DMS53 treated with DMSO at 0.1 percent for 48 hours (cell line): ENCODE data around the gene PCBD1.

Experiments used
- DNase-seq: peaks from one replicate; lab custom pipeline; 2025; ENCODE audit not compliant: unreplicated experiment; lab: John Stamatoyannopoulos, UW

PCBD1 gene

GRCh38 chr10:70917635-70918034 is 29.3 kb upstream of the PCBD1 start:
- DNase-seq: no peak

- DNase-seq: no peak
Measured at GRCh38 chr10:70917226-70917625, 28.9 kb upstream of the PCBD1 start.

GRCh38 chr10:70916241-70916640 is 27.9 kb upstream of the PCBD1 start:
- DNase-seq: no peak

- no peak for DNase-seq
Measured at GRCh38 chr10:70915806-70916205, 27.4 kb upstream of the PCBD1 start.

GRCh38 chr10:70915206-70915605 is 26.8 kb upstream of the PCBD1 start:
- DNase-seq: no peak

GRCh38 chr10:70914316-70914864 is 26.0 kb upstream of the PCBD1 start:
- DNase-seq: no peak

- DNase-seq: no peak
Measured at GRCh38 chr10:70913893-70914240, 25.5 kb upstream of the PCBD1 start.

- no peak for DNase-seq
Measured at GRCh38 chr10:70913191-70913892, 25.0 kb upstream of the PCBD1 start.

GRCh38 chr10:70912556-70912955 is 24.2 kb upstream of the PCBD1 start:
- no peak for DNase-seq

GRCh38 chr10:70911386-70911785 is 23.0 kb upstream of the PCBD1 start:
- no peak for DNase-seq

- DNase-seq: no peak
Measured at GRCh38 chr10:70910486-70911341, 22.3 kb upstream of the PCBD1 start.

- DNase-seq: no peak
Measured at GRCh38 chr10:70909326-70909935, 21.1 kb upstream of the PCBD1 start.

GRCh38 chr10:70908406-70909296 is 20.3 kb upstream of the PCBD1 start:
- no peak for DNase-seq

- DNase-seq: no peak
Measured at GRCh38 chr10:70907637-70908405, 19.5 kb upstream of the PCBD1 start.

GRCh38 chr10:70906953-70907636 is 18.7 kb upstream of the PCBD1 start:
- DNase-seq: no peak

GRCh38 chr10:70906031-70906783 is 17.8 kb upstream of the PCBD1 start:
- DNase-seq: no peak

GRCh38 chr10:70905071-70906021 is 17.0 kb upstream of the PCBD1 start:
- no peak for DNase-seq
